ENCODE measurements around the gene TM4SF4.

Gene TM4SF4

GRCh38 chr3:149481491-149481890, 7.0 kb downstream of the TM4SF4 start:
- no peak for DNase-seq (ENCODE audit: low read depth)

- DNase-seq (ENCODE audit: low read depth) = no peak
Measured at GRCh38 chr3:149486726-149487125, 12.2 kb downstream of the TM4SF4 start.

GRCh38 chr3:149487598-149488197, 13.2 kb downstream of the TM4SF4 start:
- no peak for DNase-seq (ENCODE audit: low read depth)

GRCh38 chr3:149489060-149489690, 14.7 kb downstream of the TM4SF4 start:
- DNase-seq (ENCODE audit: low read depth) = no peak

- DNase-seq (ENCODE audit: low read depth) = no peak
Measured at GRCh38 chr3:149490260-149490971, 15.9 kb downstream of the TM4SF4 start.

- no peak for DNase-seq (ENCODE audit: low read depth)
Measured at GRCh38 chr3:149493315-149494021, 19.0 kb downstream of the TM4SF4 start.

- DNase-seq (ENCODE audit: low read depth) = no peak
Measured at GRCh38 chr3:149494022-149494758, 19.7 kb downstream of the TM4SF4 start.

- no peak for DNase-seq (ENCODE audit: low read depth)
Measured at GRCh38 chr3:149494759-149495580, 20.5 kb downstream of the TM4SF4 start.

- no peak for DNase-seq (ENCODE audit: low read depth)
Measured at GRCh38 chr3:149495581-149496125, 21.2 kb downstream of the TM4SF4 start.

GRCh38 chr3:149496891-149497290, 22.4 kb downstream of the TM4SF4 start:
- no peak for DNase-seq (ENCODE audit: low read depth)

GRCh38 chr3:149497966-149498670, 23.6 kb downstream of the TM4SF4 start:
- no peak for DNase-seq (ENCODE audit: low read depth)

- DNase-seq (ENCODE audit: low read depth) = no peak
Measured at GRCh38 chr3:149501524-149501923, 27.0 kb downstream of the TM4SF4 start.

GRCh38 chr3:149502438-149502837, 27.9 kb downstream of the TM4SF4 start:
- DNase-seq (ENCODE audit: low read depth) = no peak

GRCh38 chr3:149506540-149506939, 32.0 kb downstream of the TM4SF4 start:
- no peak for DNase-seq (ENCODE audit: low read depth)

GRCh38 chr3:149506965-149507364, 32.5 kb downstream of the TM4SF4 start:
- no peak for DNase-seq (ENCODE audit: low read depth)

- no peak for DNase-seq (ENCODE audit: low read depth)
Measured at GRCh38 chr3:149507491-149508324, 33.2 kb downstream of the TM4SF4 start.

GRCh38 chr3:149509526-149509925, 35.0 kb downstream of the TM4SF4 start:
- DNase-seq (ENCODE audit: low read depth) = no peak

GRCh38 chr3:149510480-149510879, 36.0 kb downstream of the TM4SF4 start:
- DNase-seq (ENCODE audit: low read depth) = no peak

GRCh38 chr3:149511040-149511626, 36.6 kb downstream of the TM4SF4 start:
- no peak for DNase-seq (ENCODE audit: low read depth)

Measured in activated T-cell treated with anti-CD3 and anti-CD28 coated beads for 1 hour (primary cell).